K562 (cell line): ENCODE measurements around the gene DOK3. TPM values are rescaled to one million over a fixed set of nuclear protein-coding genes. Genes with fewer than 3 reads are reported as not detected.

Experiments used
- ARNT ChIP-seq, 2 experiments: fragments of 450-650 bp; IDR thresholded peaks; 2 replicates each; pipeline ENCODE4 v1.6.1; 2016; ENCODE audit warnings: mild to moderate bottlenecking in 1 of 2
- CC2D1A ChIP-seq: fragments of 450-650 bp; IDR thresholded peaks from 2 replicates; pipeline ENCODE4 v1.6.1; 2017; ENCODE audit warnings: mild to moderate bottlenecking
- ERF ChIP-seq: fragments of 450-650 bp; formaldehyde crosslinking; IDR thresholded peaks from 2 replicates; pipeline ENCODE4 v1.4.0; 2020; ENCODE audit warnings: mild to moderate bottlenecking, mixed read lengths
- GMEB1 ChIP-seq: fragments of 250-450 bp; sonication (Bioruptor Pico); IDR thresholded peaks from 2 replicates; pipeline ENCODE4 v1.4.0; 2020; ENCODE audit warnings: mild to moderate bottlenecking
- HMGN3 ChIP-seq: IDR thresholded peaks from 2 replicates; pipeline ENCODE4 v1.6.1; 2011; ENCODE audit warnings: borderline replicate concordance, low read depth, mild to moderate bottlenecking, mixed read lengths, low read length; ENCODE audit not compliant: insufficient read length; ENCODE audit errors: extremely low read depth
- IRF2 ChIP-seq: sonication (generic); formaldehyde crosslinking; IDR thresholded peaks from 2 replicates; pipeline ENCODE4 v1.8.1; 2022; ENCODE audit warnings: mild to moderate bottlenecking, missing genetic modification reagents
- KDM5B ChIP-seq: fragments of 200-600 bp; sonication (generic); IDR thresholded peaks from 2 replicates; pipeline ENCODE4 v1.6.1; 2012; ENCODE audit warnings: low read depth, mild to moderate bottlenecking, moderate library complexity, low read length, control low read depth, inconsistent platforms; ENCODE audit not compliant: insufficient replicate concordance
- KLF10 ChIP-seq: fragments of 250-450 bp; sonication (Bioruptor Pico); IDR thresholded peaks from 2 replicates; pipeline ENCODE4 v1.6.1; 2021; ENCODE audit warnings: matching md5 sums
- PCBP1 ChIP-seq: fragments of 200-400 bp; formaldehyde crosslinking; IDR thresholded peaks from 2 replicates; pipeline ENCODE4 v1.6.1; 2018; ENCODE audit warnings: mild to moderate bottlenecking, low read depth, low read length; ENCODE audit not compliant: poor library complexity, severe bottlenecking
- RBBP5 ChIP-seq: fragments of 200-600 bp; sonication (generic); IDR thresholded peaks from 2 replicates; pipeline ENCODE4 v1.6.1; 2012; ENCODE audit warnings: borderline replicate concordance, mild to moderate bottlenecking, low read length, control low read depth, inconsistent platforms; ENCODE audit not compliant: insufficient read depth, poor library complexity, severe bottlenecking
- RBFOX2 ChIP-seq: fragments of 200-400 bp; formaldehyde crosslinking; IDR thresholded peaks from 2 replicates; pipeline ENCODE4 v1.6.1; 2017; ENCODE audit warnings: low read depth, mild to moderate bottlenecking, low read length, moderate library complexity
- RHOXF2B ChIP-seq: fragments of 250-450 bp; sonication (Bioruptor Pico); conservative IDR thresholded peaks from 2 replicates; pipeline ENCODE4 v1.5.1; 2021
- STAT6 ChIP-seq: sonication (generic); formaldehyde crosslinking; IDR thresholded peaks from 2 replicates; pipeline ENCODE4 v1.8.1; 2023; ENCODE audit warnings: mild to moderate bottlenecking, missing genetic modification reagents
- ZBTB1 ChIP-seq: sonication (generic); formaldehyde crosslinking; IDR thresholded peaks from 2 replicates; pipeline ENCODE4 v1.8.1; 2023; ENCODE audit warnings: missing genetic modification reagents, low read depth, mild to moderate bottlenecking, borderline replicate concordance
- ZBTB5 ChIP-seq: fragments of 450-650 bp; IDR thresholded peaks from 2 replicates; pipeline ENCODE4 v1.6.1; 2017; ENCODE audit warnings: antibody characterized with exemption
- ZBTB7A ChIP-seq: IDR thresholded peaks from 2 replicates; pipeline ENCODE4 v1.6.1; 2011; ENCODE audit warnings: low read depth, mild to moderate bottlenecking, low read length, moderate library complexity, borderline replicate concordance; ENCODE audit not compliant: control insufficient read depth
- ZBTB9 ChIP-seq: fragments of 450-650 bp; formaldehyde crosslinking; IDR thresholded peaks from 2 replicates; pipeline ENCODE4 v1.4.0; 2020; ENCODE audit warnings: mild to moderate bottlenecking, moderate library complexity
- ZFX ChIP-seq: sonication (generic); formaldehyde crosslinking; IDR thresholded peaks from 2 replicates; pipeline ENCODE4 v1.8.0; 2022; ENCODE audit warnings: mild to moderate bottlenecking, missing genetic modification reagents, moderate library complexity
- ZNF224 ChIP-seq: sonication (generic); formaldehyde crosslinking; IDR thresholded peaks from 2 replicates; pipeline ENCODE4 v1.8.0; 2022; ENCODE audit warnings: mild to moderate bottlenecking, missing genetic modification reagents
- polyA plus RNA-seq, 8 experiments: library from polyadenylated mRNA; depleted of rRNA in 4 of 8; stranded (reverse) in 5 of 8; unstranded in 3 of 8; fragments of >200 nt; fragmentation: Nextera tagmentation in 2 of 8; fragmentation: Illumina TruSeq in 1 of 8; extraction: Ambion mirVana in 2 of 8; extraction: Trizol in 1 of 8; gene quantifications; 2 replicates each; pipeline versions ENCODE4 v1.2.1 to v1.2.3, GENCODE V29; 2011 to 2014; ENCODE audit warnings: inconsistent platforms in 1 of 8, missing spikeins in 1 of 8
- total RNA-seq, 7 experiments: library from RNA; depleted of rRNA in 6 of 7; stranded (reverse); fragments of >200 nt in 6 of 7; fragmentation: Illumina TruSeq in 2 of 7; extraction: Trizol in 2 of 7; gene quantifications; 2 replicates each; pipeline versions ENCODE4 v1.2.1 to v1.2.3, GENCODE V29; 2011 to 2021; ENCODE audit warnings: low replicate concordance in 1 of 7

The DOK3 gene
- total and polyA plus RNA-seq, 9 of the 15 experiments (the other 6 are each of a cell fraction or from before 2014, with no cell fraction given) = 1.3 to 23.0 (median 8.0) TPM

GRCh38 chr5:177553671-177554429 lies 44.2 kb upstream of the DOK3 start (continued):
- TF ChIP-seq GMEB1 (CRISPR knock-in tag) = no peak
- TF ChIP-seq IRF2 (CRISPR knock-in tag) = no peak
- TF ChIP-seq HMGN3 = peak; percentile 6
- TF ChIP-seq RBBP5 = peak; percentile 80
- no peak for TF ChIP-seq ZBTB9 (CRISPR knock-in tag)
- TF ChIP-seq ZNF224 (CRISPR knock-in tag) = no peak
- TF ChIP-seq PCBP1 = peak; percentile 41
- TF ChIP-seq KDM5B = peak; percentile 32
- TF ChIP-seq STAT6 (CRISPR knock-in tag) = no peak
- peak; percentile 66 for TF ChIP-seq RBFOX2
- TF ChIP-seq ZFX = peak; percentile 73
- peak; percentile 63; the same call in 1 of the 2 replicates for TF ChIP-seq CC2D1A
- TF ChIP-seq ZBTB7A = peak; percentile 19; the same call in 1 of the 2 replicates
- no peak for TF ChIP-seq ARNT (IDR thresholded peaks at IDR 0.05)
- TF ChIP-seq ZBTB1 (CRISPR knock-in tag) = peak; percentile 6; the same call in 1 of the 2 replicates
- peak; percentile 90 for TF ChIP-seq ZBTB5
- no peak for TF ChIP-seq KLF10 (CRISPR knock-in tag)
- TF ChIP-seq RHOXF2B (CRISPR knock-in tag) = no peak
- TF ChIP-seq ERF (CRISPR knock-in tag) = 0 out of 2 replicates have a peak, but pooled peaks have one; percentile 22
